ENCODE results near the gene GTF2E1.

The GTF2E1 gene

DNA sequence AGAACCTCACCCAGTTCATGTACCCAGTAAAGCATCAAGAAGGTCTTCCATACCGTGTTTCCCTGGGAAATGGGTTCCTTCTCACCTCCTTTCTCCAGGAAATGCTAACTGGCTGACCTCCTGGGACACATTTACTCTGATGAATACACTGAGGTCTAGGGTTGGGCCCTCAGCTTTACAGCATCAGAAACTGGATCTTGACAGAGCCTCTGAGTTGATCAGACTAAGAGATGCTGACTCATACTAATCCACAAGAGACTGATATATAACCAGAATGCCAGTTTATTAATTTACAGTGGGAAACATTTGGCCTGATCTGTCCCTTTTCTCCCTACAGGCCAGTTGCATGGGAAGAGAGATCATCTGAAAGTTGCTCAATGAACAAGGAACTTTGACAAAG, 55.8 kb downstream of the GTF2E1 start:
- no peak for DNase-seq (ENCODE audit: low spot score)

- DNase-seq (ENCODE audit: low spot score) = no peak
These were observed 58.1 kb downstream of the GTF2E1 start for GRCh38 chr3:120800625-120801024.

DNA sequence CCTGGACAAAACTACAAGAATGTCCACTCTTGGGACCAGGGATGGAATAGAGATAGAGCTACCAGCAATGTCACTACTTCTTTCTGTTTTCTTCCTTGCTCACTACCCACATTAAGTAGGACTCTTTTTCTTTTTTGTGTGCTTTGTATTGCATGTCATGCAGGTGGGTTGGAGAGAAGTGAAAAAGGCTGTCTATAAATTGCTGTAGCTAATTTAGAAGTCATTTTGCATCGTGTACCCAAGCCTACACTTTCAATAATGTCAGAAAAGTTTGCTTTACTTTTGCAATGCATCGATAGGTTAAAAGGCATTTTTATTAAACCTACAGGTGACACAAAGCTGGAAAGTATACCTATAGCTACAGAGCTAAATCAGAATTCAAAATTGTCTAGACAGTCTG, 58.9 kb downstream of the GTF2E1 start:
- DNase-seq (ENCODE audit: low spot score) = no peak

- DNase-seq (ENCODE audit: low spot score) = no peak
These were observed 60.4 kb downstream of the GTF2E1 start for GRCh38 chr3:120802916-120803315.

DNA sequence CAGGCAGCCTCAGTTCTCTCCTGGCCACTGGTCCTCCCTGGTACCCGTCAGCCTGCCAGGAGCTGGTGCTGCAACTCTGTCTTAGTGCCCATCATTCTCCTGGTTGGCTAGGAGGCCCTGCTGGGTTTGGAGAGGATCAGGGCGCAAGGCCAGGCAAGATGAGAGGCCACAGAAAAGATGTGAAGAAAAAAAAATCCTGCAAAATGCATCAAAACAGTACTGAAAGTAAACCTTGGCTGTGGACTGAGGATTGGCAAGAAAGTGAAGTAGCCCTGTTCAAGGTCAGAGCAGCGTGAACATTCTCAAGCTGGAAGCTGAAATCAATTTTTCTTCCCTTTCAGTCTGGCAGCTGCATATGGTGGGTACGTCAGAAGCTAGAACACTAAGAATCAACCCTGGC, 74.2 kb downstream of the GTF2E1 start:
- DNase-seq (ENCODE audit: low spot score) = peak; percentile 70

DNA sequence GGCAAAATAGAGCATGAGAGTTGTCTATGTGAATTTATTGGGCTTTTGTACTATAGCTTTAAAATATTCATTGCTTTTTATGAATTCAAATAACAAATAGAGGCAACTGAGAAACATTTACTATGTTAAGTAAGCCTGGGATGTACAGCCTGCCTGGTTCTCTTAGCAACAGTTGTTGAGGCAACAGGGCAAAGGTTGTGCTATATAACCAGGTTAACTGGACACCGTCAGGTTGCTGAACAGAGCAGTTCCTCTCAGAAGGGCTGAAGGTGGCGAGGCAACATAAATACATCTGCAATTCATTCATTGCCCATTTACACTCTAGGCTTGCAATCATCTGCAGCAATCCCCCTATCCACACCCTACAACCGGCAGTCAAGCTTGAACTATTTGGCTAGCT, 78.2 kb downstream of the GTF2E1 start:
- no peak for DNase-seq (ENCODE audit: low spot score)

- DNase-seq (ENCODE audit: low spot score) = no peak
These were observed 78.9 kb downstream of the GTF2E1 start for GRCh38 chr3:120821426-120821825.

DNA sequence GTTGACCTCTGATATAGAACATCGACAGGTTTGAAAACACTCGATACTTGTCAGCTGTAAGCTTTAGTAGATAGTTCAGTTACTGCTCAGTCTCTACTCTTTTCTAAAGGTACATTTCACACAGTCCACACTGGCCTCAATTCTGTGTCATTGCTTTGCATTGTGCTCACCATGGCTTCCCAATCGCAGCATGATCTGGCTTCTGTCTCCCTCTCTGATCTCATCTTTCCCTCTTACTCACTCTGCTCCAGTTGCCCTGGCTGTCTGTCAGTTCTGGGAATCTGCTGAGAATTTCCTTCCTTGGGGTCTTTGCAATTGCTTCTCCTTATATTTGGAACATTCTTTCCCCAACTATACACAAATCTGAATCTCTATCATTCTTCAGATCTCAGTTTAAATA, 80.6 kb downstream of the GTF2E1 start:
- no peak for DNase-seq (ENCODE audit: low spot score)

DNA sequence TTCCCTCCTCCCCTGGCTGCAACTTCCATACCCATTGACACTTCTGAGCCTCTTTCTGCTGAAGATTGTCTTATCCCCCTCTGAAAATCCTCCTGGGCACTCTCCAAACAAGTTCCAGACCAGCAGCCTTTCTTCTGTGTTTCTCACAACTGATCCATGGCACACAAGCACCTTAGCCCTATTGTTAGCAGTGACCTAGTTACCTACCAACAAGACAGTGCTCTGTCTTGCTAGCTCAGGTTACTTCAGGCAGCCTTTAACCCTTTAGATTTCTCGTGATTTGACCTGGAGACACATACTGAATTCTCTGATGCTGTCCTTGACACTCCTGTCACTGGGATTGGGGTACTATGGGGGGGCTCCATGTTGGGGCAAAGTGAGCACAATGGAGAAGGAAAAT, 82.1 kb downstream of the GTF2E1 start:
- no peak for DNase-seq (ENCODE audit: low spot score)

DNA sequence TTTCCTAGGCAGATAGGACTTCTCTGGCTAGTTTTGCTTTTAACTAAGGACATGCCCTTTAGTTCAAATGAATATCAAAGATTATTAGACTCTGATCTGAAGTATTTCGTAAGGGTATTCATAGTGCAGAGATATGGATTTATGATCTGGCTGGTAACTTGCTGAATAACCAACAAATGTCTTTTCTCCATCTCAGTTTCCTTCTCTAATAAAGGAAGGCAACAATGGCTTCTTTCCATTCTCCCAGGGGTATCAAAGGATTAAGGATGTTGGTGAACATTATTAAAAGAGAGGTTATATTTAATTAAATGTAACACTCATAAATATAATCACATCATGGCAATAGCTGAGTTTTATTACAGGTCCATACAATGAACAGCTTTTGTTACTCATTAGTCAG, 86.3 kb downstream of the GTF2E1 start:
- DNase-seq (ENCODE audit: low spot score) = no peak

GRCh38 chr3:120831066-120831465, 88.5 kb downstream of the GTF2E1 start:
- no peak for DNase-seq (ENCODE audit: low spot score)
